Neutrophil (primary cell): ENCODE results near the gene PRDM10.
A peak's percentile ranks its signal among the peaks of the same experiment; 100 is the strongest.
"Not testable (repeated sequence)": the region's sequence is repeated elsewhere in the genome, so short reads cannot be mapped to it uniquely, and the experiment has no call there.

Source experiments
- H3K27ac ChIP-seq: fragments of 200-600 bp; sonication (generic); 2 replicates; pipeline ENCODE4 v1.5.1; 2016; ENCODE audit warnings: mild to moderate bottlenecking, moderate library complexity
- H3K27me3 ChIP-seq: fragments of 200-600 bp; sonication (generic); 2 replicates; pipeline ENCODE4 v1.6.0; 2016; ENCODE audit warnings: mild to moderate bottlenecking
- H3K36me3 ChIP-seq: fragments of 200-600 bp; sonication (generic); 2 replicates; pipeline ENCODE4 v1.5.1; 2017
- H3K4me1 ChIP-seq, 2 experiments: fragments of 200-600 bp in 1 of 2; sonication (generic) in 1 of 2; 1 replicate in 1 of 2; 2 replicates in 1 of 2; pipeline versions ENCODE4 v1.5.1 to v1.6.1; 2013 to 2016; ENCODE audit warnings: low read depth in 1 of 2, low read length in 1 of 2, mild to moderate bottlenecking in 1 of 2, moderate library complexity in 1 of 2; ENCODE audit not compliant: control insufficient read depth in 1 of 2, insufficient read depth in 1 of 2
- H3K4me3 ChIP-seq, 2 experiments: fragments of 200-600 bp in 1 of 2; sonication (generic) in 1 of 2; 1 replicate in 1 of 2; 2 replicates in 1 of 2; pipeline ENCODE4 v1.5.1; 2013 to 2016; ENCODE audit warnings: low read depth in 1 of 2, low read length in 1 of 2, mild to moderate bottlenecking in 1 of 2, moderate library complexity in 1 of 2
- H3K9me3 ChIP-seq: fragments of 200-600 bp; sonication (generic); 2 replicates; pipeline ENCODE4 v1.5.1; 2016
- CTCF ChIP-seq: fragments of 200-600 bp; sonication (generic); IDR thresholded peaks from 2 replicates; pipeline ENCODE4 v1.5.1; 2016; ENCODE audit warnings: antibody characterized with exemption

Gene PRDM10

GRCh38 chr11:129959687-129960086, 42.9 kb downstream of the PRDM10 start:
- no peaks in the 10 kb centered on the region for H3K9me3 ChIP-seq
- H3K36me3 ChIP-seq: peaks cover 37% of the 10 kb centered on the region
- H3K4me3 ChIP-seq: no peak overlapping the region
- no peaks in the 10 kb centered on the region for H3K4me1 ChIP-seq
- no peak for TF ChIP-seq CTCF
- no peaks in the 10 kb centered on the region for H3K27me3 ChIP-seq
- H3K27ac ChIP-seq: no peak overlapping the region

- peaks cover 33% of the 10 kb centered on the region for H3K36me3 ChIP-seq
- H3K4me1 ChIP-seq: peaks cover 13% of the 10 kb centered on the region in 2 experiments
- H3K27ac ChIP-seq: no peak overlapping the region
- H3K9me3 ChIP-seq: no peaks in the 10 kb centered on the region
- H3K4me3 ChIP-seq: no peak overlapping the region
- H3K27me3 ChIP-seq: no peaks in the 10 kb centered on the region
- TF ChIP-seq CTCF: no peak
These were observed 47.4 kb downstream of the PRDM10 start for GRCh38 chr11:129955282-129955681.

GRCh38 chr11:129954703-129955102, 47.9 kb downstream of the PRDM10 start:
- H3K27me3 ChIP-seq, H3K4me3 ChIP-seq, H3K27ac ChIP-seq, H3K9me3 ChIP-seq: not testable (repeated sequence)
- peaks cover 27% of the 10 kb centered on the region for H3K36me3 ChIP-seq
- peaks cover 19% of the 10 kb centered on the region in 2 experiments for H3K4me1 ChIP-seq

GRCh38 chr11:129951866-129952262, 50.8 kb downstream of the PRDM10 start:
- TF ChIP-seq CTCF: no peak

GRCh38 chr11:129951201-129951865, 51.3 kb downstream of the PRDM10 start:
- no peak for TF ChIP-seq CTCF
- Histone ChIP-seq H3K9me3 (no peaks in the 10 kb centered on the region), H3K4me1 (peaks cover 28% of the 10 kb centered on the region in 2 experiments), H3K4me3 (no peak overlapping the region), H3K27me3 (no peaks in the 10 kb centered on the region), H3K27ac (peak overlapping the region; percentile 76), H3K36me3 (peaks cover 19% of the 10 kb centered on the region)

More at GRCh38 chr11:129951866-129952262, 50.8 kb downstream of the PRDM10 start:
- Histone ChIP-seq H3K9me3 (no peaks in the 10 kb centered on the region), H3K36me3 (peaks cover 19% of the 10 kb centered on the region), H3K27me3 (no peaks in the 10 kb centered on the region), H3K4me1 (peaks cover 28% of the 10 kb centered on the region in 2 experiments), H3K4me3 (no peak overlapping the region), H3K27ac (peak overlapping the region; percentile 76)
